HG02678 (cell line): ENCODE measurements around the gene PSD4.

Experiments used
- ATAC-seq: cut with Tn5 transposase; IDR thresholded peaks from one replicate; pipeline ENCODE4 v1.9.1; 2021; ENCODE audit warnings: mild to moderate bottlenecking, moderate library complexity; ENCODE audit not compliant: unreplicated experiment

The PSD4 gene

GRCh38 chr2:113219889-113220641 lies 46.3 kb downstream of the PSD4 start:
- no peak for ATAC-seq

GRCh38 chr2:113220970-113221708 lies 47.4 kb downstream of the PSD4 start:
- ATAC-seq = no peak

GRCh38 chr2:113221846-113222245 lies 48.1 kb downstream of the PSD4 start:
- ATAC-seq = no peak

GRCh38 chr2:113223813-113224212 lies 50.0 kb downstream of the PSD4 start:
- ATAC-seq = no peak

- ATAC-seq = no peak
Measured at GRCh38 chr2:113224647-113225236, 51.0 kb downstream of the PSD4 start.

- ATAC-seq = no peak
Measured at GRCh38 chr2:113225263-113226259, 51.8 kb downstream of the PSD4 start.

- ATAC-seq = no peak
Measured at GRCh38 chr2:113226462-113226861, 52.7 kb downstream of the PSD4 start.

GRCh38 chr2:113227290-113227689 lies 53.5 kb downstream of the PSD4 start:
- ATAC-seq = no peak

GRCh38 chr2:113227698-113228097 lies 53.9 kb downstream of the PSD4 start:
- ATAC-seq = no peak

- no peak for ATAC-seq
Measured at GRCh38 chr2:113228351-113228750, 54.6 kb downstream of the PSD4 start.

GRCh38 chr2:113228991-113229716 lies 55.4 kb downstream of the PSD4 start:
- no peak for ATAC-seq

GRCh38 chr2:113229795-113230194 lies 56.0 kb downstream of the PSD4 start:
- no peak for ATAC-seq

GRCh38 chr2:113230531-113230930 lies 56.8 kb downstream of the PSD4 start:
- ATAC-seq = no peak

- ATAC-seq = no peak
Measured at GRCh38 chr2:113231064-113231463, 57.3 kb downstream of the PSD4 start.

GRCh38 chr2:113232123-113232522 lies 58.4 kb downstream of the PSD4 start:
- ATAC-seq = no peak

GRCh38 chr2:113232740-113233139 lies 59.0 kb downstream of the PSD4 start:
- no peak for ATAC-seq

GRCh38 chr2:113233593-113234550 lies 60.1 kb downstream of the PSD4 start:
- ATAC-seq = no peak

GRCh38 chr2:113234721-113235346 lies 61.1 kb downstream of the PSD4 start:
- no peak for ATAC-seq
